ENCODE data around the gene SLC4A2.

The SLC4A2 gene

GRCh38 chr7:151088856-151089699, 29.7 kb downstream of the SLC4A2 start:
- FAIRE-seq (no peak), DNase-seq (ENCODE audit: extremely low spot score, insufficient read length, low read depth) (no peak)

- FAIRE-seq (no peak), DNase-seq (ENCODE audit: extremely low spot score, insufficient read length, low read depth) (no peak)
Observed at GRCh38 chr7:151089893-151090730, 30.7 kb downstream of the SLC4A2 start.

DNA sequence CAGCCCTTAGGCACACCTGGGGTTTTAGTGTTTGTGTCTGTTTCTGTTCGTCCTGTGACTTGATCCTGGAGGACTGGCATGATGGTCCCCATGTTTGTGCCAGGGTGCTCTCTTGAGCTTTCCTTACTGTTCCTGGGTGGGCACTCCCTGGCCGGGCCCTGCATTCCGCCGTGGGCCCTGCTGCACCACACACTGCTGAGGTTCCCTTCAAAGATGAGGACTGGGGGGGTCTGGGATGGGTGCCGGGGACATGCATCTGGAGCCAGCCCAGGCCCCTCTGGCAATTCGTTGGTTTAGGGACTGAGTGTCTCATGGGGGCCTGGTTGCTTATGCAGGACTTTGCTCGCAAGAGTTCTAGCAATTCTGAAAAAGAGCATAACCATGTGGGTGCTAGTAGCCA, 31.6 kb downstream of the SLC4A2 start:
- DNase-seq (ENCODE audit: extremely low spot score, insufficient read length, low read depth), result no peak
- FAIRE-seq, result no peak

GRCh38 chr7:151091431-151091830, 32.0 kb downstream of the SLC4A2 start:
- DNase-seq (ENCODE audit: extremely low spot score, insufficient read length, low read depth), result no peak
- FAIRE-seq, result no peak

DNA sequence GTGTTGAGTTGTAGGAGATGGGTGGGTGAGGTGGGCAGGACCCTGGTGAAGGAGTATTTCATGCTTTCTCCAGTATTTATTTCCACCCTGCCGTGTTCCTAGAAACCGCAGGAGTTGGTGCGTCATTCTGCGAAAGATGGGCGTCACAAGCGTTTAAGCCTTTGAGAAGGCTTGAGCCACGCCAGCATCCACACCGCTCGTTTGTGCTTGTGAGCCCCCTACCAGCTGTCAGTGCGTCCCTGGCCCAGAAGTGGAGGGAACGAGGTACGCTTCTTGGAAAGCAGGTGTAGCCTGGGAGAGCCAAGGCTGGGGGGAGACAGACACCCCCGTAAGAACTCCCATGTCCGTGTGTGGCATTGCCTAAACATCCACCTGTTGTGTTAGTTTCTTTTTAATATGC, 32.6 kb downstream of the SLC4A2 start:
- DNase-seq (ENCODE audit: extremely low spot score, insufficient read length, low read depth), result no peak
- FAIRE-seq, result no peak

DNA sequence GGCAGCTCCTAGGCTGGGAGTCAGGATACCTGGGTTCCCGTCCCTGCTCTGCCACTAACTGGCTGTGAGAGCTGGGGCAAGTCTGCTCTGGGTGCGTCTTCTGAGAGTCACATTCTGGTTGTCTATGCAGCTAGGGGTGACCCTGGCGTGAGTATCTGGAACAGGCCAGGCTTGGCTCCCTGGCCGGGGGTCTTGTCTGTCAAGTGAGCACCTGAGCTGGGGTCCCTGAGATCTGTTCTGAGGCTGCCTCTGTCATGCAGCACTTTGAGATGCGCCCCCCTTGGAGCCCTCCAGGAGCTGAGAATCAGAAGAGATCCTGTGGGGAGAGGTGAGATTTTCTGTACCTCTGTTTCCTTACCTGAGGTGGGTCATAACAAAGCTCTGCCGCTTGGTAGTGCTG, 34.4 kb downstream of the SLC4A2 start:
- FAIRE-seq, result no peak

DNA sequence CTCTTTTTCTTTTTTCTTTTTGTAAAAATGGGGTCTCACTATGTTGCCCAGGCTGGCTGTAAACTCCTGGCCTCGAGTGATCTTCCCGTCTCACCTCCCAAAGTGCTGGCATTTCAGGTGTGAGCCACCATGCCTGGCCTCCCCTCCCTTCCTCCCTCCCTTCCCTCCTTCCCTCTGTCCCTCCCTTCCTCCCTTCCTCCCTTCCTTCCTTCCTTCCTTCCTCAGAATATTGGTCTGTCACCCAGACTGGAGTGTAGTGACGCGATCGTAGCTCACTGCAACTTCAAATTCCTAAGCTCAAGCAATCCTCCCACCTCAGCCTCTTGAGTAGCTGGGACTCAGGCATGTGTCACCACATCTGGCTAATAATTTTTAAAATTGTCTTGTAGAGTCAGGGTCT, 35.3 kb downstream of the SLC4A2 start:
- FAIRE-seq (no peak), DNase-seq (ENCODE audit: extremely low spot score, insufficient read length, low read depth) (no peak)

More for the DNA sequence above, 34.4 kb downstream of the SLC4A2 start:
- no peak for DNase-seq (ENCODE audit: extremely low spot score, insufficient read length, low read depth)

GRCh38 chr7:151095123-151095797, 35.9 kb downstream of the SLC4A2 start:
- DNase-seq (ENCODE audit: extremely low spot score, insufficient read length, low read depth) (no peak), FAIRE-seq (no peak)

- FAIRE-seq (no peak), DNase-seq (ENCODE audit: extremely low spot score, insufficient read length, low read depth) (no peak)
Observed at GRCh38 chr7:151095828-151096475, 36.6 kb downstream of the SLC4A2 start.

DNA sequence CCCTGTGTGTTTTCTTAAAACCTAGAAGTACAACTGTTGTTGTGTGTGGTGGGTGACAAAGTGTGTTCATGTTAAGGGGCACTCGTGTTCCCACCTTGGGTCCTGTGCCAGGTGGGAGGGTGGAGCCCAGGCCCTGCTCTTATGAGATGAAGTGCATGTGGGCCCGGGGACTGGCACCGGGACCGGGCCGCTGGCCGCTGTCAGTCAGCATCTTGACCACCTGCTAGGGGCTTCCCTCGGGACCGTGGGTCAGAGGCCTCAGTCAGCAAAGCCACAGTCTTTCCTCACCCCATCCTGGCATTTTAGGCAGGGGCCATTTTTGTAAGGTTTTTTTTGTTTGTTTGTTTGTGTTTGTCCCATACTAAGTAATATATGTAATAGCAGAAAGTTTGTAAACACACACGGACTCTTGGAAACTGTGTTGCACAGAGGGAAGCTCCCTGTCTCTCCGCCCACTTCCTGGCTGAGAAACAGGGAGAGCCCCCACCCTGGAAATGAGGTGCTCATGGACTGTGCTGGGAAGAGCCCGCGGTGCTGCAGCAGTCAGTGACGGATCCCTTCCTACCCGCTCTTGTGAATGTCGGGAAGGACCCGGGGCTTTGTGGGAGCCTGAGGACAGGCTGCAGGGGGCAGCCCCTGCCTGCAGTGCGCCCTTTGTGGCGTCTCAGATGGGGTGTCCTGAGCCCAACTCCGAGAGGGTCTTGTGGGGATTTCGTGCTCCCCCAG, 40.3 kb downstream of the SLC4A2 start:
- DNase-seq (ENCODE audit: extremely low spot score, insufficient read length, low read depth) (no peak), FAIRE-seq (no peak)

GRCh38 chr7:151100921-151101320, 41.5 kb downstream of the SLC4A2 start:
- FAIRE-seq, result no peak
- no peak for DNase-seq (ENCODE audit: extremely low spot score, insufficient read length, low read depth)

GRCh38 chr7:151101621-151102396, 42.4 kb downstream of the SLC4A2 start:
- DNase-seq (ENCODE audit: extremely low spot score, insufficient read length, low read depth) (no peak), FAIRE-seq (no peak)

GRCh38 chr7:151102991-151103390, 43.6 kb downstream of the SLC4A2 start:
- FAIRE-seq (no peak), DNase-seq (ENCODE audit: extremely low spot score, insufficient read length, low read depth) (no peak)

- no peak for FAIRE-seq
Observed at GRCh38 chr7:151103973-151104372, 44.6 kb downstream of the SLC4A2 start.

DNA sequence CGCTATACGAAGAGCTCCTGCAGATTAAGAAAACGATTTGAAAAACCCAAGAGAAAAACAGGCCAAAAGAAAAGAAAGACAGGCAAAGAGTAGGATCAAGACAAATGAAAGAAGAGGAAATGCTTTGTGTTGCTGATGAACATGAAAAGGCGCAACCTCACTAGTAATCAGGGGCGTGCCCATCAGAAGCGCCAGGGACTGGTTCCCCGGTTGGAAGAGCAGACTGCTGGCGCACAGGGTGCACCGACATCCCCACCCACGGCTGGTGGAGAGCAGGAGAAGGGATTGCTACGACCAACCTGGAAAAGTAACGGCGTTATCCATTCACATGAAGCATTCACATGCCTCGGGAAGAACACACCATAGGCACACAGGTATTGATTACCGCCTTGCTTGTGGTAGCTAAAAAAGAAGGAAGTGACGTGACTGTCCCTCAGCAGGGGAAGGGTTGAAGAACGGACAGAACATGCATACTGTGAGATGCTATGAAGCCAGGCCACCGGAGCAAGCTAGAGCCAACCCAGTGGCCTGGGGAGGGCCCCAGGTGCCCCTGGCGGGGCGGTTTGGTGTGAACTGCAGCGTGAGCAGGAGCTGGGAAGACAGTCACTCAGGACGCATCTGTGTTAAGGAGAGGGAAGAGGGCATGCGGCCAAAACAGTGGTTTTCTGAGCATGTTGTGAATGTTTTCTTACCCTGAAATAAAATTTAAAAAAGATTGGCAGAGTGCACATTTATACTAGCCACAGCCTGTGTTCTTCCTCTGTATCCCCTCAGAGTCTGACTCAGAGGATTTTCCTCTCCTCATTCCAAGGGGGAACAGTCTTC, 45.2 kb downstream of the SLC4A2 start:
- no peak for FAIRE-seq
- DNase-seq (ENCODE audit: extremely low spot score, insufficient read length, low read depth), result no peak

More at GRCh38 chr7:151103973-151104372, 44.6 kb downstream of the SLC4A2 start:
- no peak for DNase-seq (ENCODE audit: extremely low spot score, insufficient read length, low read depth)

DNA sequence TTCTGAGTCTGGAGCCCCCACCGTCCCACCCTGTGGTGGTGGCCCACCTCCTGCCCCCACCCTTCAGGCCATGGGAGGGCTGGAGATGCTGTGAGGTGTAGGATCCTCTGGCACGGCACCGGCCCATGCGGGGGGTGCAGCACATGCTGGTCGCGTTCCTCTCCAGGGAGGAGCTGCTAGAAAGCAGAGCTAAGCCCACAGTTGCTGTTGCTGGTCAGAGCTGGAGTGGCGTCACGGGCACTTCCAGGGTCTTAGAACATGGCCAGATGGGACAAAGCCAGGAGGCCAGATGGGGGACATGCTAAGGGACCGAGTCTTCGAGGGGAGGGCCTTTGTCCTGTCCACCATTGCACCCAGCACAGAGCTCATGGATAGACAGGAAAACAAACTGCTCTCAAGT, 48.5 kb downstream of the SLC4A2 start:
- no peak for FAIRE-seq

DNA sequence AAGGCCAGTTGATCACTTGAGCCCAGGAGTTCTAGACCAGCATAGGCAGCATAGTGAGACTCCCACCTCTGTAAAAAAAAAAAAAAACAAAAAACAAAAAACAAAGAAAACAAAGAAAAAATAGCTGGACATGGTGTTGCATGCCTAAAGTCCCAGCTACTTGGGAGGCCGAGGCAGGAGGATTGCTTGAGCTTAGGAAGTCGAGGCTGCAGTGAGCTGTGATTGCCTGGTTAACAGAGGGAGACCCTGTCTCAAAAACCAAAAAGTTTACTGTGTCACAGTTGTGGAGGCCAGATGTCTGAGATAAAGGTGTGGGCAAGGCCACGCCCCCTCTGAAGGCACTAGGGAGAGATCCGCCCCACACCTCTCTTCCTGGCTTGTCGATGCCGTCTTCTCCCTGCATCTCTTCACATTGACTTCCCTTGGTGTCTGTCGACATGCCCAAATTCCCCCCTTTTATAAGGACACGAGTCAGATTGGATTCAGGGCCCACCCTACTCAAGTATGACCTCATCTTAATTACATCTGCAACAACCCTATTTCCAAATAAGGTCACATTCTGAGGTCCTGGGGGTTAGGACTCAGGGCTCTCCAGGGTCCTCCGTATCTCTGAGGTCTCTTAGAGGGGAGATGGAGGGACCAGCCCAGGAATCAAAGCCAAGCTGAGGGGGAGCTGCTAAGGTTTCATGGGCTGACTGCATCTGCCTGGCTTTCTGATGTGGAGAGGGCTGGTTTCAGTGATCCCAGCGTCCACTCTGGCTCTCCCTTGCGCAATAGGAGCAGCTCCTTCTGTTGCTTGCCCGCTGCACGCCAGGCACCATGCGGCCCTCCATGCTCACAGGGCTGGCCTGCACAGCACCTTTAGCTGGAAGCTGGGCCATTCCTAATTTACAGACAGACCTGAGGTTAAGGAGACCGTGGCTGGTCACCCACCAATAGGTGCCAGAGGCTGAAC, 50.0 kb downstream of the SLC4A2 start:
- DNase-seq (ENCODE audit: extremely low spot score, insufficient read length, low read depth) (no peak), FAIRE-seq (no peak)

More for the DNA sequence above, 48.5 kb downstream of the SLC4A2 start:
- DNase-seq (ENCODE audit: extremely low spot score, insufficient read length, low read depth), result no peak

Measured in GM18507 (cell line).